HK-2 (cell line): Measurements from ENCODE around the gene ZMYM3.

Source experiments
- DNase-seq: peaks from one replicate; pipeline ENCODE4 v3.0.0-alpha.2; 2018; ENCODE audit not compliant: unreplicated experiment

ZMYM3 gene

GRCh38 chrX:71253253-71254091, 468 bp downstream of the ZMYM3 start:
- peak; percentile 33 for DNase-seq

GRCh38 chrX:71252221-71252620, 1.7 kb downstream of the ZMYM3 start:
- no peak for DNase-seq

- DNase-seq = no peak
Measured at GRCh38 chrX:71251466-71251973, 2.4 kb downstream of the ZMYM3 start.

GRCh38 chrX:71250841-71251240, 3.1 kb downstream of the ZMYM3 start:
- no peak for DNase-seq

- DNase-seq = no peak
Measured at GRCh38 chrX:71245159-71245558, 8.8 kb downstream of the ZMYM3 start.

- no peak for DNase-seq
Measured at GRCh38 chrX:71244359-71245128, 9.4 kb downstream of the ZMYM3 start.

- DNase-seq = no peak
Measured at GRCh38 chrX:71241301-71241700, 12.6 kb downstream of the ZMYM3 start.

- DNase-seq = no peak
Measured at GRCh38 chrX:71239781-71240180, 14.2 kb downstream of the ZMYM3 start.

GRCh38 chrX:71236836-71237235, 17.1 kb downstream of the ZMYM3 start:
- DNase-seq = no peak

- no peak for DNase-seq
Measured at GRCh38 chrX:71235482-71235881, 18.5 kb downstream of the ZMYM3 start.

- DNase-seq = no peak
Measured at GRCh38 chrX:71228063-71228642, 25.8 kb downstream of the ZMYM3 start.

GRCh38 chrX:71227370-71228062, 26.4 kb downstream of the ZMYM3 start:
- DNase-seq = no peak

GRCh38 chrX:71225676-71226075, 28.3 kb downstream of the ZMYM3 start:
- no peak for DNase-seq

GRCh38 chrX:71225009-71225408, 28.9 kb downstream of the ZMYM3 start:
- DNase-seq = no peak

GRCh38 chrX:71224098-71224708, 29.7 kb downstream of the ZMYM3 start:
- DNase-seq = no peak

GRCh38 chrX:71222929-71223328, 31.0 kb downstream of the ZMYM3 start, which contains the start of gene GJB1:
Gene GJB1, plus strand, starts transcription at chrX:71223224. Its CDS starts 484 bp downstream, at chrX:71223708.
- no peak for DNase-seq

- no peak for DNase-seq
Measured at GRCh38 chrX:71221145-71221544, 32.8 kb downstream of the ZMYM3 start.

GRCh38 chrX:71217298-71217697, 36.6 kb downstream of the ZMYM3 start:
- no peak for DNase-seq

GRCh38 chrX:71216485-71216884, 37.5 kb downstream of the ZMYM3 start:
- no peak for DNase-seq

- DNase-seq = no peak
Measured at GRCh38 chrX:71215338-71215912, 38.5 kb downstream of the ZMYM3 start.
